K562 (cell line): ENCODE data around the gene LGR6. TPM values are rescaled to one million over a fixed set of nuclear protein-coding genes. Genes with fewer than 3 reads are reported as not detected.

Experiments used
- ATAC-seq: fragments of 200-7000 bp; cut with Tn5 transposase; 3 replicates; pipeline ENCODE4 v1.9.1; 2020; ENCODE audit warnings: moderate library complexity
- BruUV-seq: library from RNA; stranded (reverse); fragments of 400-500 nt; replicated peaks from 2 replicates; lab custom pipeline; 2021; lab: Mats Ljungman, UMichigan
- CTCF ChIA-PET: fragments of 300-600 bp; formaldehyde crosslinking; extraction: SDS; loops from one replicate; lab custom pipeline; 2021; ENCODE audit warnings: low intra/inter-chr PET ratio; lab: Yijun Ruan, JAX
- POLR2A ChIA-PET: fragments of 300-600, 350-650 bp; sonication (Branson Sonifier 250); formaldehyde crosslinking; extraction: SDS; loops from one replicate; lab custom pipeline; 2021; ENCODE audit warnings: antibody characterized with exemption, inconsistent platforms; lab: Yijun Ruan, JAX
- DNase-seq, 4 experiments: peaks; one replicate each; pipeline versions ENCODE4 v3.0.0 to v3.0.0-alpha.2; 2011 to 2018; ENCODE audit warnings: low spot score in 3 of 4, mixed read lengths in 3 of 4; ENCODE audit errors: extremely low read depth in 1 of 4
- FAIRE-seq: peaks from 2 replicates; lab custom pipeline; 2011; peaks lifted over from hg19 to GRCh38; lab: Jason Lieb, UNC
- H2AFZ ChIP-seq: 2 replicates; pipeline ENCODE4 v1.6.0; 2011; ENCODE audit warnings: low read depth, low read length, control low read depth, inconsistent platforms
- H3K27ac ChIP-seq: fragments of 200-600 bp; 3 replicates; pipeline ENCODE4 v1.8.0; 2011; ENCODE audit warnings: low read depth, mild to moderate bottlenecking, control low read depth, inconsistent platforms, low read length, moderate library complexity, mixed read lengths; ENCODE audit errors: extremely low read depth
- H3K27me3 ChIP-seq, 2 experiments: fragments of 300-600 bp in 1 of 2; 2 replicates in 1 of 2; 3 replicates in 1 of 2; pipeline versions ENCODE4 v1.6.0 to v1.8.0; 2011; ENCODE audit warnings: inconsistent platforms in 2 of 2, low read length in 2 of 2, mild to moderate bottlenecking in 1 of 2, mixed read lengths in 1 of 2, moderate library complexity in 1 of 2; ENCODE audit not compliant: control insufficient read depth in 2 of 2, insufficient read depth in 2 of 2
- H3K36me3 ChIP-seq: fragments of 300-600 bp; 3 replicates; pipeline ENCODE4 v1.8.0; 2011; ENCODE audit warnings: mild to moderate bottlenecking, low read length, inconsistent platforms; ENCODE audit not compliant: control insufficient read depth, insufficient read depth
- H3K4me1 ChIP-seq, 2 experiments: fragments of 200-600 bp in 1 of 2; replicated peaks in 1 of 2; 2 replicates in 1 of 2; 3 replicates in 1 of 2; pipeline versions ENCODE4 v1.5.1 to v1.8.0; 2011; ENCODE audit warnings: inconsistent platforms in 2 of 2, low read length in 2 of 2, mild to moderate bottlenecking in 1 of 2, mixed read lengths in 1 of 2, moderate library complexity in 1 of 2; ENCODE audit not compliant: control insufficient read depth in 2 of 2, insufficient read depth in 2 of 2
- H3K4me2 ChIP-seq: 2 replicates; pipeline ENCODE4 v1.6.1; 2011; ENCODE audit warnings: low read length, control low read depth, inconsistent platforms, mixed read lengths; ENCODE audit not compliant: insufficient read depth
- H3K4me3 ChIP-seq: fragments of 200-600 bp; sonication (generic), shearing (Covaris generic); 2 replicates; pipeline ENCODE4 v1.5.1; 2016; ENCODE audit warnings: control low read depth, inconsistent platforms
- H3K79me2 ChIP-seq: fragments of 200-600 bp; 3 replicates; pipeline ENCODE4 v1.8.0; 2011; ENCODE audit warnings: low read length, inconsistent platforms; ENCODE audit not compliant: control insufficient read depth, insufficient read depth
- H3K9ac ChIP-seq, 2 experiments: 2 replicates each; pipeline versions ENCODE4 v1.6.0 to v1.6.1; 2011; ENCODE audit warnings: low read depth in 2 of 2, low read length in 2 of 2, control low read depth in 1 of 2, inconsistent platforms in 1 of 2, mild to moderate bottlenecking in 1 of 2, mixed read lengths in 1 of 2; ENCODE audit not compliant: insufficient read depth in 1 of 2
- H3K9me1 ChIP-seq: one replicate; pipeline ENCODE4 v1.6.0; 2011; ENCODE audit warnings: inconsistent platforms, mild to moderate bottlenecking, low read length, moderate library complexity; ENCODE audit not compliant: control insufficient read depth, insufficient read depth
- H3K9me3 ChIP-seq: replicated peaks from 2 replicates; pipeline ENCODE4 v1.5.1; 2011; ENCODE audit warnings: low read depth, low read length, inconsistent platforms; ENCODE audit not compliant: control insufficient read depth, insufficient read depth
- H4K20me1 ChIP-seq: replicated peaks from 2 replicates; pipeline ENCODE4 v1.6.1; 2011; ENCODE audit warnings: low read length, inconsistent platforms, mixed read lengths; ENCODE audit not compliant: control insufficient read depth, insufficient read depth
- POLR3G ChIP-seq: IDR thresholded peaks from 2 replicates; pipeline ENCODE4 v1.6.1; 2011; ENCODE audit not compliant: insufficient read length, insufficient replicate concordance; ENCODE audit errors: extremely low read depth
- PRDM10 ChIP-seq: fragments of 450-650 bp; IDR thresholded peaks from 2 replicates; pipeline ENCODE4 v1.6.1; 2018; ENCODE audit not compliant: partially characterized antibody
- WGBS: fragments of 100-300 bp; shearing (Covaris generic); methylation state at CpG from one replicate; pipeline ENCODE4 v1.1.6; 2016; ENCODE audit warnings: low coverage, mixed read lengths; ENCODE audit not compliant: insufficient coverage; ENCODE audit errors: missing lambda C conversion rate; 5-methylcytosine and 5-hydroxymethylcytosine counted together
- in situ Hi-C: fragments of 300-500 bp; cut with MboI; formaldehyde crosslinking; loops from 4 replicates; pipeline ENCODE4 v1.15.0; 2018; ENCODE audit warnings: inconsistent platforms, mixed read lengths
- intact Hi-C: fragments of 100-400 bp; cut with micrococcal nuclease; formaldehyde crosslinking; loops from 2 replicates; pipeline ENCODE4 v1.14.2; 2022
- polyA plus RNA-seq, 8 experiments: library from polyadenylated mRNA; depleted of rRNA in 4 of 8; stranded (reverse) in 5 of 8; unstranded in 3 of 8; fragments of >200 nt; fragmentation: Nextera tagmentation in 2 of 8; fragmentation: Illumina TruSeq in 1 of 8; extraction: Ambion mirVana in 2 of 8; extraction: Trizol in 1 of 8; gene quantifications; 2 replicates each; pipeline versions ENCODE4 v1.2.1 to v1.2.3, GENCODE V29; 2011 to 2014; ENCODE audit warnings: inconsistent platforms in 1 of 8, missing spikeins in 1 of 8
- total RNA-seq, 7 experiments: library from RNA; depleted of rRNA in 6 of 7; stranded (reverse); fragments of >200 nt in 6 of 7; fragmentation: Illumina TruSeq in 2 of 7; extraction: Trizol in 2 of 7; gene quantifications; 2 replicates each; pipeline versions ENCODE4 v1.2.1 to v1.2.3, GENCODE V29; 2011 to 2021; ENCODE audit warnings: low replicate concordance in 1 of 7

Gene LGR6
- total and polyA plus RNA-seq, 9 of the 15 experiments (the other 6 are each of a cell fraction or from before 2014, with no cell fraction given), result 0.01 to 0.54 (median 0.17) TPM; not detected in 1

- intact Hi-C loops, result no loop called here
- H2AFZ ChIP-seq, result no peak overlapping the region
- no peaks in the 10 kb centered on the region for H4K20me1 ChIP-seq
- H3K27me3 ChIP-seq, result peaks cover 0 to 30% of the 10 kb centered on the region in 2 experiments; a peak in 2 of 5 replicates
- no peaks in the 10 kb centered on the region for H3K36me3 ChIP-seq
- no peaks in the 10 kb centered on the region for H3K79me2 ChIP-seq
- CTCF ChIA-PET, result no interaction called here
- H3K9ac ChIP-seq, result no peak overlapping the region
- no peak overlapping the region for H3K4me3 ChIP-seq
- in situ Hi-C loops, result loop anchor here (25.0 kb wide), 1 partner anchor 110 kb away; no protein-coding TSS in a partner anchor
- TF ChIP-seq PRDM10, result peak; percentile 25
- TF ChIP-seq POLR3G, result no peak
- DNase-seq (no peak), FAIRE-seq (no peak), ATAC-seq (peak; percentile 25; the same call in 2 of the 3 replicates)
- H3K27ac ChIP-seq, result no peak overlapping the region
- no peak overlapping the region for H3K4me2 ChIP-seq
- H3K4me1 ChIP-seq, result peaks cover 8 to 11% of the 10 kb centered on the region in 2 experiments; a peak in 4 of 5 replicates
- H3K9me1 ChIP-seq, result no peaks in the 10 kb centered on the region
- 27% methylated on average over 7 of the region's 7 CpGs for WGBS
- H3K9me3 ChIP-seq, result peaks cover 3% of the 10 kb centered on the region; the same call in 1 of the 2 replicates
- POLR2A ChIA-PET, result interaction anchor here (0.6 to 1.1 kb wide), 2 partner anchors 10 to 17 kb away, joined by 3 read pairs; no protein-coding TSS in a partner anchor
- BruUV-seq, result no TSS peak
Measured at GRCh38 chr1:202202500-202203168, 9.0 kb downstream of the LGR6 start.
